Measurements from ENCODE around the gene TAS2R1.

Gene TAS2R1, protein sequence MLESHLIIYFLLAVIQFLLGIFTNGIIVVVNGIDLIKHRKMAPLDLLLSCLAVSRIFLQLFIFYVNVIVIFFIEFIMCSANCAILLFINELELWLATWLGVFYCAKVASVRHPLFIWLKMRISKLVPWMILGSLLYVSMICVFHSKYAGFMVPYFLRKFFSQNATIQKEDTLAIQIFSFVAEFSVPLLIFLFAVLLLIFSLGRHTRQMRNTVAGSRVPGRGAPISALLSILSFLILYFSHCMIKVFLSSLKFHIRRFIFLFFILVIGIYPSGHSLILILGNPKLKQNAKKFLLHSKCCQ

DNA sequence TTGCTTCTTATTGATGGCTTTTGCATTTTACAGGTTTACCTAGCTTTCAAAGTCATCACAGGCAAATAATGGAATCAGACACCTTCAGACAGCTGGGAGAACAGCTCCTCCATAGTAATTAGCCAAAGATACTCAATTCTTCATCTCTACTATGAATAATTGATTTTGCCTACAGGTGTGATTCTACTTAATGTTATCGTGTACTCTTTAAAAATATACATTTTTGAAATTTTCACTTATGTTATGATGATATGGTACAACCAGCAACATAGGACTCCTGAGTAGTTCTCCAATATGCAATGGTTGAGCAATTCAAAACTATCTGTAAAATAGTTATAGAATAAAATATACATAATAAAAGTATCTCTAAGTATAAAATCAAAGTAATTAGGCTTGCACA is at the start of gene TAS2R1:
TAS2R1 (minus strand) TSS at position 101 of the 400 bp plus-strand sequence. CDS start 319 bp downstream, outside the sequence.
- no peak for DNase-seq

DNA sequence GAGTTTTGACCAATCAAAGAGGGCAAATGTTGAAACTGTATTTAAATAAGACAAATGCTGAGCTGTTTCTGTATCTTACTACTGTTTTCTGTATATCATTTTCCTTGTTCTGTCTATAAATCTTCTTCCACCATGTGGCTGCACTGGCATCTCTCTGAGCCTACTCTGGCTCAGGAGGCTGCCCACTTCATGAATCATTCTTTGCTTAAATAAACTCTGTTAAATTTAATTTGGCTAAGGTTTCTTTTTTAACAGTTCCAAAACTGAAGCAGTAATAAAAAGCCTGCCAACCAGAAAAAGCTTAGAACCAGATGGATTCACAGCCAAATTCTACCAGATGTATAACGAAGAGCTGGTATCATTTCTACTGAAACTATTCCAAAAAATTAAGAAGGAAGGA is 40.2 kb upstream of the TAS2R1 start:
- DNase-seq = no peak

DNA sequence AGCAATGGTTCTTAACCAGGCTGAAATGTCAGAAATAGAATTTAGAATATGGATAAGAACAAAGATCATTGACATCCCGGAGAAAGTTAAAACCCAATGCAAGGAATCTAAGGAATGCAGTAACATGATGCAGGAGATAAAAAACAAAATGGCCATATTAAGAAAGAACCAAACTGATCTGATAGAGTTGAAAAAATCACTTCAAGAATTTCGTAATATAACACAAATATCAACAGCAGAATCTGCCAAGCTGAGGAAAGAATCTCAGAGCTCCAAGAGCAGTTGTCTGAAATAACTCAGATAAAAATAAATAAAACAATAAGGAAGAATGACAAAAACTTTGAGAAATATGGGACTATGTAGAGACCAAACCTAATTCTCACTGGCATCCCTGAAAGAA is 37.8 kb upstream of the TAS2R1 start:
- DNase-seq = no peak

DNA sequence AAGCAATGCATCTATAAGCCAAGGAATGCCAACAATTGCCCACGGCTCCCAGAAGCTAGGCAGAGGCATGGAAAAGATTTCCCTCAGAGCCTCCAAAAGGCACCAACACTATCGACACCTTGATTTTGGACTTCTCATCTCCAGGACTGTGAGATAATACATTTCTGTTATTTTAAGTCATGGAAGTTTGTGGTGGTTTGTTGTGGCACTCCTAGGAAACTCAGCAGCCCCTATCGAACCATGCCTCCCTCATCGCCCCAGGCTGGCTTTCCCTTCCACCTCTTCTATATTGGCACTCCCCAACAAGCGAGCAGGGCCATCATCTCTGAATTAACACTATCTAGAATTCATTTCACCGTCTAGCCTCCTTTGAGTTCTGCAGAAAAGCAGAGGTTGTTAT is 33.7 kb upstream of the TAS2R1 start:
- no peak for DNase-seq

DNA sequence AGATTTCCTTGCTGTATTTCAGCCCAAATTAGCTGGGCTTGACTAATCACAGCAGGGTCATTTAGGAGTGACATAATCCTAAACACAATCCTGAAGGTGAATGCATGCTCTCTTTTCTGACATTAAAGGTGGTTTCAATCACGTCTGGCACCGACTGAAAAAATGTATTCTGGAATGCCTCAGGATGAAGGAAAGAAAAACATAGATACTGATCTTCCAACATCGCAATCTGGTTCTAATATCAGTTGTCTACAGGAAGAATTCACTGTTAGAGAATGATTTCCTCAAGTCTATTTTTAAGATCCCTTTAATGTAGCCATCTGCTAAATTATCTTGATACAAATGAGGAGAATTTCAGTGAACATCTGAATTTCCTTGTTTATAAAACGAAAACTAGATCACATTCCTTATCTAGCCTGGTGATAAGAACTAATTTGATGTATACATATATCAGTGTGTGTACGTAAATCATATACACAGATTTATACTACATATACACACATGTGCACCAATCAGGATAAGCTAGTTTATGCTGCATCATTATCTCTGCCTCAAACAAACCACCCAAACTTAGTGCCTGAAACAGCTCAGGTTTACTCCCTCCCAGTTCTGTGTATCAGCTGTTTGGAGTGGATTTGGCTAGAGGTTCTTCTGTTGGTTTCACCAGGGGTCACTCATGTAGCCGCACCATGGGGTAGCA is 31.3 kb upstream of the TAS2R1 start:
- no peak for DNase-seq

DNA sequence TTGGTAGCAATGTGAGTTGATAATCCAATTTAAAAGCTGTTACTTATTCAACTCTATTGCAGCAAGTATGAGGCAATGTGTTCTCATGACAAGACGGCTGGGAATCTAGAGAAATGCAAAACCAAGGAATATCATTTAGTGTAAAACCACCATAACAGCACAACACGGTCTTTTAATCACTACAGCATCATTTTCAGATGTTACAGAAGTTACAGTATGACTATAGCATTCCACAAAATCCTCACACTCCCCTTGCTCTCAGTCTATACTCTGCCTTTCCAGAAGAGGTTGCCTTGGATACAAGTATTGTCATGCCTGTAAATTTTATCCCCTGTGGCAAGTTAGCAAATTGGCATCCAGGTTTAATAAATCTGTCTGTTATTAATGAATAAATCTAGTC is 28.6 kb upstream of the TAS2R1 start:
- DNase-seq = no peak

DNA sequence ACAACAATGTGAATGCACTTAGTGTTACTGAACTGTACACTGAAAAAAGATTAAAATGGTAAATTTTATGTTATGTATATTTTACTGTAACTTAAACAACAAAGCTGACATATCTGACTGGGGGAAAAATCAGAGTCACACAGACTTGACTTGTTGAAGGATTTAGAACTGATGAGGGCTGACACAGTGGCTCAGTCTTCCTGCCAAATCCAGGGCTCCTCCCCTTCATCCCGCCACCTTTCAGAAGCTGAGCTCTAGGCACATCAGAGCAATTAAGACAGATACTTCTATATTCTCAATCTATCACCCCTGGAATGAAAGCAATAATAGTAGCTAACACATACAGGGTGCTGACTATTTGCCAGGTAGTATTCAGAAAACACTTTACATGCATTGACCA is 27.7 kb upstream of the TAS2R1 start:
- no peak for DNase-seq

DNA sequence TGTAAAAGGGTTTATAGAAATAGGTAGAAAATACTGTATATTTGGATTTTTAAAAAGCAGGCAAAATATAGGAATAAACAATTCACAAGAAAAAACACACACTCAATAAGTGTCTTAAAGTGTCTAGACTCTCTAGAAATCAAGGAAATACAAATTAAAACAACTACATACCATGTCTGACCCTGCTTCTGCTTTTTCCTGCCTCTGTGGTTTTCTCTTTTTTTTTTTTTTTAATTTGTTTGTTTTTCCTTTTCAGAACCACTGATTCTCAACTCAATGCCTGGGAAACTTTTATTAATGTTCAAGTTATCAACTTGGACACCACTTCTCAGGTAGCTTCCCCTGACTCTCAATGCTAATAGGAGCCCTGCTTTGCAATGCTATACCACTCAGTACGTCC is 25.5 kb upstream of the TAS2R1 start:
- no peak for DNase-seq

DNA sequence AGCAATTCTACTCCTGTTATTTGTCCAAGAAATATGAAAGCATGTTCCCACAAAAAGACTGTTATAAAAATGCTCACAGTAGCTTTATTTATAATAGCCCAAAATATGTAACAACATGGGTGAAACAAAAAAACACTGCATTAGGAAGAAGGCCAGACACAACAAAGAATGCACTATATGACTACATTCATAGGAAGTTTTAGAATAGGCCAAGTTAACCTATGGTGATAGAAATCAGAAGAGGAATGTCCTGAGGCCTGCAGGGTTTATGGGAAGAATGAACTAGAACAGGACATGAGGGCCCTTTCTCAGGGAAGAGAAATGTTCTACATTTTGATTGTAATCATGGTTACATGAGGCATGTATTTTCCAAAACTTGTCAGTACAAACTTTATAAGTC is 24.7 kb upstream of the TAS2R1 start:
- DNase-seq = no peak

DNA sequence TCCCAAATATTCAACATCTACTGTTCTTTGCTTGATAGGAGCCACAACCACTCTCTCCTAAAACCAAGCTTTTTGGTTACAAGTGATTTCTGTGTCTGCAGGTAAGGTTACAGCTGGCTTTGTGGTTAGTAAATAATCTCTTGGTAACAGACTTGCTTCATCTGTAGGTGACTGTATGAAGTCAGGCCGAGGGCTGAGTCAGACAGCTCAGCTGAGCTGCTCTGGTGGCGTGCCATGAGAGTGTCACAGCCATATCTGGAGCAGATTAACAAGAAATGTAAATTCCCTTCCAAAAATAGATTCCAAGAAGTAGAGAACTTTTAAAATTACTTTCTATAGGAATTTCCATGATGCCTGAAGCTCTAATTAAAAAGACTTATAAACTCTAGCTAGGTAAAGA is 23.7 kb upstream of the TAS2R1 start:
- no peak for DNase-seq

DNA sequence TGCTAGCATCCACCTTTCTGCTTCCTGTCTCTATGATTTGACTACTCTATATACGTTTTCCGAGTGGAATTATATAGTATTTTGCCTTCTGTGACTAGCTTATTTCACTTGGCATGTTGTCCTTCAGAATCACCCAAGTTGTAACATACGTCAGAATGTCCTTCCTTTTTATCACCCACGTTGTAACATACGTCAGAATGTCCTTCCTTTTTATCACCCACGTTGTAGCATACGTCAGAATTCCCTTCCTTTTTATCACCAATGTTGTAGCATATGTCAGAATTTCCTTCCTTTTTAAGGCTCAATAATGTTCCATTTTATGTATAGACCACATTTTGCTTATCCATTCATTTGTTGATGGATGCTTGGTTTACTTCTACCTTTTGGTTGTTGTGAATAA is 22.9 kb upstream of the TAS2R1 start:
- DNase-seq = no peak

DNA sequence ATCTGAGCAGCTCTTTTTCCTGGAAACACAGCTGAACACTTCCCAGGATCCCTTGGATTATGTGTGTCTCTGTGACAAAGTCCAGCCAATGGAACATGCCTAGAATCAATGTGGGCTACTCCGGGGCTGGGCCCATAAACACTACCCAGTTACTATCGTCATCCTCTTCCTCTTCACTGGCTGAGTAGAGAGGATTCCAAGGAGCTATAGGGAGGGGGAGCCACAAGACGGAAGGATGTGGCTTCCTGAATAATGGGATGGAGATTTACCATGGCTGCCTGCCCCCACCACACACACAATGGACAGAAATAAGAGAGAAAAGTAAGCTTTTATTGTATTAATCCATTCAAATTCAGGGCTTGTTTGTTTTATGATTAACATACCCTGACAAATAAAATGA is 22.1 kb upstream of the TAS2R1 start:
- DNase-seq = no peak

DNA sequence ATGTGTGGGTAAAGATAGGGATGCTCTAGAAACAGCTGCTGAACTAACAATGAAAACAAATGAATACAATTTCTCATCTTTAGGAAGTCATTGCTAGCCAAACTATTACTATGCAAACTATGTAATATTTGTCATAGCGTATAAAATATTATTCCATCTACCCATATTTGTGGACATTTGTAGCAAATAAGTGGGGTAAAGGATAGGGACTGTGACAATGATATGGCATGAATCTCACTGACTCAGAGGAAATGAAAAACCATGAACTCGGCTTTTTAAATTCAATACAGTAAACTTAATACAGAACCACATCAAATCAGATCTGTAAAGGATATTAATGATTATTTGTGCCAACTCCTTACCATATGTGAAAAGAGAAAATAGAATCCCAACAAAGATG is 16.7 kb upstream of the TAS2R1 start:
- no peak for DNase-seq

DNA sequence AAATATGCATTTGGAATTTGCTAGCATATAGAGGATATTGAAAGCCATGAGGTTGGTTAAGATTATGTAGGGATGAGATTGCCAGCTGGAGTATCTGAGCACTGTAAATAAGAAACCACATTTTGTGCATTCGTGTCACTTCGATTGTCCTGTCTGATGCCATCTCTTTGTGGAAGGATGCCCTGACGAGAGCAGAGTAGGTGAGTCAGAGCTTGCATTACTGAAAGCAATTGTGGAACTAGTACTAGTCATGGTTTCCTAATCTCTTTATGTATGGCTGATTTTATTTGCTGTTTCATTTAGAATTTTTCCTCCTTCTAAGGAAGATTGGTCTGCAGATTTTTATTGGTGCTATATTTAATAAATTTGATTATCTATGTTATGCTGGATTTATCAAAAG is 14.5 kb upstream of the TAS2R1 start:
- no peak for DNase-seq

DNA sequence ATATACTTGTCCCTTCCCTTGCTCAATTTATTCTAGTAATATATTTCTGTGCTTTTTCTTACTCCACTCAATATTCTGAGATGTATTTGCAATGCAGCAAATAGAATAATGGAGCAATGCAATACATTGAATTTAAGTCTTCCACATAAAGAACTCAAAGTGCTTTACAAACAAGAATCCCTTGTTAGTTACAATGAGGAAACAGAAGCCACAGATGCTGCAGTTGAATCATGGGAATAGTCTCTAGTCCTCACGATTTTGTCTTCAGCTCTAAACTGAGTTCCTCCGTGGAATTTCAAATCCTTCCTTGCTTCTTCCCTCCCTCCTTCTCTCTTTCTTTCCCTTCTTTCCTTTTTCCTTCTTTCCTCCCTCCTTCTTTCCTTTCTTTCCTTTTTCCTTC is 12.5 kb upstream of the TAS2R1 start:
- no peak for DNase-seq

DNA sequence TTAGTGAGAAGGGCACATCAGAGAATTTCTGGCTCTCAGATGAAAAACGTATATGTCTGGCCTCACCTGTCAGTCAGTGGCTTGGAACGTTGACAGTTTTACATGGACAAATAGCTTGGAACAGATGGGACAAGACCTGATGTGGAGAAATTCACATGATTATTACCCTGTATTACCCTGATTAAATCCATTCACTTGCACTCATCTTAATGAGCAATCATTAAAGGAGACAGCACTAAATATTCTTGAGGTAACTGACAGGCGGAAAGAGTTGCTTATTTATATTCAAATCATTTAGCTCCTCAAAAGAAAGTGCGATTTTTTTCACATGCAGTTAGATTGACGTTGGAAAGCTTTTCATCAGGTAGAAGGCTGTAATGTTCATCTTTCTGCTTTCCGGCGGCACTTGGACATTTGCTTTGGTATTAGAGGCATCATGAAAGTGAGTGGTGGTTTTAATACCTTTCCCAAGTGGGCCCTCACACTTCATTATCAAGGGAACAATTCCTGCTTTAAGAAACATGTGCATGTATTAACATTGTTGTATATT is 11.7 kb upstream of the TAS2R1 start:
- no peak for DNase-seq

DNA sequence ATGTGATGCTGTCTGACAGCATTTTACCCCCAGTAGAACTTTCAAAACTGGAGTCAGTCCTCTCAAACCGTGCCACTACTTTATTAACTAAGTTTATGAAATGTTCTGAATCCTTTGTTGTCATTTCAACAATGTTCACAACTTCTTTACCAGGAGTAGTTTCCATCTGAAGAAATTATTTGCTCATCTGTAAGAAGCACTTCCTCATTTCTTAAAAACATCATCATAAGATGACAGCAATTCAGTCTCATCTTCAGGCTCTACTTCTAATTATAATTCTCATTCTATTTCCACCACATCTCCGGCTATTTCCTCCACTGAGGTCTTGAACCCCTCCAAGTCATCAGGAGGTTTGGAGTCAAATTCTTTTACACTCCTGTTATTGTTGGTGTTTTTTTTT is 2.3 kb upstream of the TAS2R1 start:
- DNase-seq = no peak

DNA sequence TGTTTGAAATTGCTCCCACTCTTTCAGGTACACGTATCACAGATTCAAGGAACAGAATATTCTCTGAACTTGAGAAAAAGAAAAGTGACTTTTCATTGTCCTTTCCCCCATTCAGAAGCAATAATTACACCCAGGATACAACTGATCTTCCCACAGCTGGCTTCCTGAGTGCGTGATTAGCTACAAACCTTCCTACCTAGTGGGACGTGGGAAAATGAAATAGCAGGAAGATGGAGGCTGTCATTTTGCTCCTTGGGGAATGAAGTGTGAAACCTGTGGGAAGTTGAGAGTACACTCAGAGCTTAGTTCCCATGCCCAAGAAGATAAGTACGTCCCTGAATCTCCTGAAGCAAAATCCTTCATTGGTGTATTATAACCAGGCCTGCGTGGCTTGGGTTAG is 2.6 kb downstream of the TAS2R1 start:
- DNase-seq = no peak

DNA sequence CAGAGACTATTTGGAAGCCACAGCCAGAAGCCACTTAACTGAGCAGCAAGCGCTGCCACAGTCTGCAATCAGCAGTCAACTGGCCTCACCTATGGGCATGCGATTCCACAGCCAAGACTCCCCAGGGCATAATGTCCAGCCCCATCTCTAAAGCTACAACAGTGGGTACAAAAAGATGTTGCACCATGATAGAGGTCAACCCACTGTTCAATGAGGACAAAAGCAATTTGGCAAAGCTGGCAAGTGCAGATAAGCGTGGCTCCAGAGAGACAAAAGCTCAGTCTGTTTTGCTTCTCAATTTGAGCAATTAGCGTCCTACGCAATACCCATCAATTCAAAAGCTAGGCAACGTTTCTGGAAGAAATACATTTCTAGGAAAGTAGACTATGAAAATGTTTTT is 3.2 kb downstream of the TAS2R1 start:
- DNase-seq = no peak

DNA sequence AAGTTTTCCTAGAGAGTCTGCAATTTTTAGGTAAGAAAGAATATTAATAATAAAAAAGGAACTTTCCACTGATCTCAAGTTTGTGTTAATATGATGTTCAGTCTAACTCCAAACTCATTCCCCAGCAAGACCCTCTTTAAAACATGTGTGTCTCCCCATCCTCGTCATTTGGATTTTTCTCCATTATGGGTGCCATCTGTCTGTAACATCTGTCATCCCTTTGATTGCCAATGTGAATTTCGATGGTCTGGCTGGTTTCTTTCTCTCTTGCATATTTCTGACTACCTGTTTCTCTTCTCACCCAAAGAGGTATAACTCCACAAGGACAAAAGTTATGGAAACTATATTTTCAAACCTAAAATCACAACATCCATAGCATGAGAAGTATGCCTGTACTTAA is 4.4 kb downstream of the TAS2R1 start:
- DNase-seq = no peak

DNA sequence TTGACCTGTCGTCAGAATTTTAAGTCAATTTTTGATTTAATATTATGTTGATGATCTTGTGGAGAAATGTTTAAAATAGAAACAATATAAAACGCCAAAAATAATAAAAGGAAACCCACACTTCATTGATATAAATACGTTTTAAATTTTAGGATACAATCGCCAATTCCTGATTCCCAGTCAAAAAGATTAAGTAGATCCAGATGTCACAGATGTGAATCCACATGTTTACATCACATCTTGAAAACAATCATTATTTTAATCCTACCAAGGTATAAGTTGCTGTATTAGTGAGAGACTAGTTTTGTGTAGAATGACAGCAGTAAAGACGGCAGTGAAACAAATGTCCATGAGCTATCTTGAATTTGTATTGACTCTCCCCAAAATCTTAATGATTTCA is 4.9 kb downstream of the TAS2R1 start:
- no peak for DNase-seq

DNA sequence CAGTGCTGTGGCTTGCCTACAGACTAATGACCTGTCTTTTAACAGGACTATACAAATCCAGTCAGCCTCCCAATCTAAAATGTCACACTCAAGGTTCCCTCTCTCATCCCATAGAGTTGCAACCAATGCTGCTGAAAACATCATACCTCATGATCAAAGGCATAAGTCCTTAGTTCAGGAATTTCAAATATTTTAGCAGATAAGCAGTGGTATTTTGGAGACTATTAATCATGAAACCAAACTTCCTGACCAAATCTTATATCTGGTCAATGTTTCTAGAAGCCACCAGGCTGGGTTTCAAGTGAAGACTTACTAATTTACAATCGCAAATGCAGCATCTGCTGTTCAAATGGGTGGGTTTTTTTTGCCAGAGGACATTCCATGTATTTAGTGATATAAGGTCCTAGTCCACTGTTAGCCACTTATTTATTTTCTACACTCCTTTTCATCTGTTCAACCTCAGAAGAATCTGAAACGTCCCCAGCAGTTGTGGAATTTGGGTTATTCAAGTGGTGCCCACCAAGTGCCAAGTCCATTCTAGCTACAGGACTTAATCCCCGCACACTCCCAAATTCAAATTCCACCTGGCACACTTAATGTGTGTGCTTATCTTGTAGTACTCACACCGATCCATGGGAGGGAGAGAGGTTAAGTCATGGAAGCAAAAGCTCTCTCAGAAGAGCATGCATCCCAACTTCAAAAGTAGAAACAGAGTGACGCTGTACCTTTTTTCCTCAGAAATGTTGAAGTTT is 5.8 kb downstream of the TAS2R1 start:
- DNase-seq = no peak

DNA sequence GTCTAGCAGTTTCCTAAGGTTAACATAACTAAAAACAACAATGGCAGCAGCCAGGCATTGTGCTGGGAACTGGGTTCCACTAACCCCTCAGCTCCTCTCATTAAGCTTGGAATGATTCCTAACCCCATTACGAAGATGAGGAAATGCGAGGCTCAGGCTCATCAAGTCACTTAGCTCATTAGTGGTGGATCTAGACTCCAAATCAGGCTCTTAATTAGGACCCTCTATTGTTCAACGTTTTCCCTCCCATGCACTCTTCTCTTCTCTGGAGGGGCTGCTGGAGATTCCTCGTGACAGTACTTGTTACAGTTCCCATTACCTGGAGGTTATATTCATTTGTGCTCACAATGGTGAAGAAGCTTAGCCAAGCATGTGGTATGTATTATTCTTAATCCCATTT is 6.5 kb downstream of the TAS2R1 start:
- no peak for DNase-seq

DNA sequence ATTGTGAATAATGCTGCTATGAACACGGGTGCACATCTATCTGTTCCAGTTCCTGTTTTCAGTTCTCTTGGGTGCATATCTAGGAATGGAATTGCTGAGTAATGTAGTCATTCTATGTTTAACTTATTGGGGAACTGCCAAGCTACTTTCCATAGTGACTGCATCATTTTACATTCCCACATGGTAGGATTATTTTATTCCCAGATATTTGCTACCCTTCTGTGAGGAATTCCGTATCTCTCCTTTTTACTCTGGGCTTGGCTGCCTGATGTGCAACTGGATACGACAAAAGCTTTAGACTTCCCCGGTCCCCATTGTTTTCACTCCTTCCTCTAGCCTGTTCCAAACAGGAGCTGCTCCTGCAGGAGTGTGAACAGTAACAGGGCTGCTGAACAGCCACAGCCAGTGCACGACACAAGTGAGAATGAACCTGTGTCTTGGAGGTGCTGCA is 7.2 kb downstream of the TAS2R1 start:
- no peak for DNase-seq
